Stimulated activated CD4-positive, alpha-beta T cell treated with anti-CD3 and anti-CD28 coated beads, TNF-alpha, amount 100 ng/mL, for 48 hours (primary cell): Measurements from ENCODE around the gene NCAPD2.

Experiments
- DNase-seq, 3 donors: peaks; one replicate each; pipeline ENCODE4 v3.0.0-alpha.2; 2020; ENCODE audit warnings: low read depth in 3 of 3

Gene NCAPD2, protein sequence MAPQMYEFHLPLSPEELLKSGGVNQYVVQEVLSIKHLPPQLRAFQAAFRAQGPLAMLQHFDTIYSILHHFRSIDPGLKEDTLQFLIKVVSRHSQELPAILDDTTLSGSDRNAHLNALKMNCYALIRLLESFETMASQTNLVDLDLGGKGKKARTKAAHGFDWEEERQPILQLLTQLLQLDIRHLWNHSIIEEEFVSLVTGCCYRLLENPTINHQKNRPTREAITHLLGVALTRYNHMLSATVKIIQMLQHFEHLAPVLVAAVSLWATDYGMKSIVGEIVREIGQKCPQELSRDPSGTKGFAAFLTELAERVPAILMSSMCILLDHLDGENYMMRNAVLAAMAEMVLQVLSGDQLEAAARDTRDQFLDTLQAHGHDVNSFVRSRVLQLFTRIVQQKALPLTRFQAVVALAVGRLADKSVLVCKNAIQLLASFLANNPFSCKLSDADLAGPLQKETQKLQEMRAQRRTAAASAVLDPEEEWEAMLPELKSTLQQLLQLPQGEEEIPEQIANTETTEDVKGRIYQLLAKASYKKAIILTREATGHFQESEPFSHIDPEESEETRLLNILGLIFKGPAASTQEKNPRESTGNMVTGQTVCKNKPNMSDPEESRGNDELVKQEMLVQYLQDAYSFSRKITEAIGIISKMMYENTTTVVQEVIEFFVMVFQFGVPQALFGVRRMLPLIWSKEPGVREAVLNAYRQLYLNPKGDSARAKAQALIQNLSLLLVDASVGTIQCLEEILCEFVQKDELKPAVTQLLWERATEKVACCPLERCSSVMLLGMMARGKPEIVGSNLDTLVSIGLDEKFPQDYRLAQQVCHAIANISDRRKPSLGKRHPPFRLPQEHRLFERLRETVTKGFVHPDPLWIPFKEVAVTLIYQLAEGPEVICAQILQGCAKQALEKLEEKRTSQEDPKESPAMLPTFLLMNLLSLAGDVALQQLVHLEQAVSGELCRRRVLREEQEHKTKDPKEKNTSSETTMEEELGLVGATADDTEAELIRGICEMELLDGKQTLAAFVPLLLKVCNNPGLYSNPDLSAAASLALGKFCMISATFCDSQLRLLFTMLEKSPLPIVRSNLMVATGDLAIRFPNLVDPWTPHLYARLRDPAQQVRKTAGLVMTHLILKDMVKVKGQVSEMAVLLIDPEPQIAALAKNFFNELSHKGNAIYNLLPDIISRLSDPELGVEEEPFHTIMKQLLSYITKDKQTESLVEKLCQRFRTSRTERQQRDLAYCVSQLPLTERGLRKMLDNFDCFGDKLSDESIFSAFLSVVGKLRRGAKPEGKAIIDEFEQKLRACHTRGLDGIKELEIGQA (N-terminal part only)

DNA sequence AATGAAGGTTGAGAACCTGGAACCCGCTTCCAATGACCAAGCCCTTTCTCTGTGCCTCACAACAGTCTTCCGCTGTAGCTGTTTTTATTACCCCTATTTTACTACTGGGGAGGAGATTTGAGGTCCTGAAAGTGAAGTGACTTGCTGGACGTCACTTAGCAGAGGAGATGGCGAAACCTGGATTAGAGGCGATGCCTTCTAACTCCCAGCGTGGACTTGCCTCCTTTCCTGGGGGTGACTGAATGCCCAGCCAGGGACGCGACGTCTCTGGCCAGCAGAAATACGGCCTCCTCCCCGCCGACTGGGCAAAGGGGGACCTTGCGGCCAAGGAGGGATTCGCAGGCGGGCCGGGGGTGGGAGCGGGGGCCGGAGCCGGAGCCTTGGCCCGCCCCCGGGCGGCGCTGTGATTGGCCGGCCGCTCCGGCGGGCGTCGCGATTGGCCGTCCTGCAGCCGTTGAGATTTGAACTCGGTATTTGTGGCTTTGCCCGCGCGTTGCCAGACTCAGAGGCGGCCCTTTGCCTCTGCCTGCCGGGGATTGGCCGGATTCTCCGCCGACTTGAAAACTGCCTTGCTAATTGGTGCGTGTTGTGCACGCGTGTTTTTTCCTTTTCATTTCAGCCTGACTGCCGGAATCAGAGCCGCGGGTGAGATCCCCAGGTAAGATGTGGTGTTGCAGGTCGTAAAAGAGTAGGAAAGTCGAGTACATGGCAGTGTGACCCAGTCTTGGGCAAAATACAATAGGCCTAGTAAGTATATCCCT, at the start of gene NCAPD2:
Gene NCAPD2 (plus strand): TSS at position 606 of the 761 bp plus-strand sequence. CDS start 997 bp downstream, outside the sequence.
- peak; percentile 87 to 95 (median 95) for DNase-seq

DNA sequence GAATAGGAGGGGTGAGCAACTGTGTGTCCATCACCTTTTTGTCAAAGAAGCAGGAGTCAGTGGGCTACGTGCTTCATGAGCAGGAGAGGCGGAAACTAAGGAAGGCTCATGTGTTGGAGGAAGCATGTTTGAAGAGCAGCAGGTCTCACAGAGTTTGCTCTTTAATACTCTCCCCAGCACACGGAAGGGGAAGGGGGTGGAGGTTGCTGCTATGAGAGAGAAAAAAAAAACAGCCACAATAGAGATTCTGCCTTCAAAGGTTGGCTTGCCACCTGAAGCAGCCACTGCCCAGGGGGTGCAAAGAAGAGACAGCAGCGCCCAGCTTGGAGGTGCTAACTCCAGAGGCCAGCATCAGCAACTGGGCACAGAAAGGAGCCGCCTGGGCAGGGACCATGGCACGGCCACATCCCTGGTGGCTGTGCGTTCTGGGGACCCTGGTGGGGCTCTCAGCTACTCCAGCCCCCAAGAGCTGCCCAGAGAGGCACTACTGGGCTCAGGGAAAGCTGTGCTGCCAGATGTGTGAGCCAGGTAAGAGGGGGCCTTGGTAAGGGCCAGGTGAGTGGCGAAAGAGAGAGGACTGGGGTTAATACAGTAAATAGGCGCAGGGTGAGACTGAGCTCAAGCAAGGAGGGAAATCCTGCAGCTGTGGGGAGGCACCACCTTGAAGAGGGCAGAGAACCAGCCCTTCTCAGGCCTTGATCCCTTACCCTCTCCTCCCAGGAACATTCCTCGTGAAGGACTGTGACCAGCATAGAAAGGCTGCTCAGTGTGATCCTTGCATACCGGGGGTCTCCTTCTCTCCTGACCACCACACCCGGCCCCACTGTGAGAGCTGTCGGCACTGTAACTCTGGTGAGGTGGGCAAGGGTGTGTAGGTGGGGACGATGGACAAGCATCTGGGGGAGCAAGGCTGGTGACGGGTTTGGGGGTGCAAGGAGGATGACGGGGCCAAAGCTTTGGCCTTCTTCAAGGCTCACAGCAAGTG, 48.9 kb upstream of the NCAPD2 start, which contains the start of gene CD27:
Gene CD27 (plus strand): TSS at position 252 of the 985 bp plus-strand sequence. CDS start 141 bp downstream, at position 393.
- DNase-seq = no peak

DNA sequence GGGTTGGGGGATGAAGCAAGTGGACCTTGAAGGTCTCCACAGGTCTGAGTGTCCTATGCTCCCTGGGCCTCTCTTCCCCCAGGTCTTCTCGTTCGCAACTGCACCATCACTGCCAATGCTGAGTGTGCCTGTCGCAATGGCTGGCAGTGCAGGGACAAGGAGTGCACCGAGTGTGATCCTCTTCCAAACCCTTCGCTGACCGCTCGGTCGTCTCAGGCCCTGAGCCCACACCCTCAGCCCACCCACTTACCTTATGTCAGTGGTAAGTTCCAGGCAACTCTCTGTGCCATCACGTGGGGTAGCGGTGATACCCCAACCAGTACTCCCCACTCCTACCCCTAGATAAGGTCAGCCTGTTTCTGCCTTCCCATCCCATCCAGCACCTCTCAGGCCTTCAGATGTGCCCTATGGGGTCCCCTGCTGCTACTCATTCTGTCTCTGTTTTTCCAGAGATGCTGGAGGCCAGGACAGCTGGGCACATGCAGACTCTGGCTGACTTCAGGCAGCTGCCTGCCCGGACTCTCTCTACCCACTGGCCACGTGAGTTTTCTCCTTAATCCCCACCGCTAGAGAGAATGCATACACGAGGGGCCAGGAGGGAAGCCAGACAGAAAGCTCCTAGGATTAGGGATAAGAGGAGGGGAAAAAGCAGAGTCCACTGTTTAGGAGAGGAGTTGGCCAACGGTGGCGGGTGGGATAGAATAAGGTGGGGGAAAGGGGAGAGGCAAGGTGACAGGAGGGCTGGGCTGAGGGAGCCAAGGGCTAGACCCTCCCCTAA, 43.6 kb upstream of the NCAPD2 start:
- no peak for DNase-seq

DNA sequence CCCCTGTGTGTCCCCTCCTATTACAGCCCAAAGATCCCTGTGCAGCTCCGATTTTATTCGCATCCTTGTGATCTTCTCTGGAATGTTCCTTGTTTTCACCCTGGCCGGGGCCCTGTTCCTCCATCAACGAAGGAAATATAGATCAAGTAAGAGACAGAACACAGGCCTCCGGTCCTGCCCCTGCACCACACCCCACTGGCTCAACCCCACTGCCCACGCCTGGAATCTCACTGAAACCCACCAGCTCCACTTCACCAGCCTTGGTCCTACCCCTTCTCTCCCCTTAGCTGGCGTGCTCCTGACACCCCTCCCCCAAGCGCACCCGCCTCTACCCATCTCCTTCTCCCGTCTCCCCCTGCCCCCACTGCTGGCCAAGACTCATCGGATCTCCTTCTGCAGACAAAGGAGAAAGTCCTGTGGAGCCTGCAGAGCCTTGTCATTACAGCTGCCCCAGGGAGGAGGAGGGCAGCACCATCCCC, 43.0 kb upstream of the NCAPD2 start:
- no peak for DNase-seq

DNA sequence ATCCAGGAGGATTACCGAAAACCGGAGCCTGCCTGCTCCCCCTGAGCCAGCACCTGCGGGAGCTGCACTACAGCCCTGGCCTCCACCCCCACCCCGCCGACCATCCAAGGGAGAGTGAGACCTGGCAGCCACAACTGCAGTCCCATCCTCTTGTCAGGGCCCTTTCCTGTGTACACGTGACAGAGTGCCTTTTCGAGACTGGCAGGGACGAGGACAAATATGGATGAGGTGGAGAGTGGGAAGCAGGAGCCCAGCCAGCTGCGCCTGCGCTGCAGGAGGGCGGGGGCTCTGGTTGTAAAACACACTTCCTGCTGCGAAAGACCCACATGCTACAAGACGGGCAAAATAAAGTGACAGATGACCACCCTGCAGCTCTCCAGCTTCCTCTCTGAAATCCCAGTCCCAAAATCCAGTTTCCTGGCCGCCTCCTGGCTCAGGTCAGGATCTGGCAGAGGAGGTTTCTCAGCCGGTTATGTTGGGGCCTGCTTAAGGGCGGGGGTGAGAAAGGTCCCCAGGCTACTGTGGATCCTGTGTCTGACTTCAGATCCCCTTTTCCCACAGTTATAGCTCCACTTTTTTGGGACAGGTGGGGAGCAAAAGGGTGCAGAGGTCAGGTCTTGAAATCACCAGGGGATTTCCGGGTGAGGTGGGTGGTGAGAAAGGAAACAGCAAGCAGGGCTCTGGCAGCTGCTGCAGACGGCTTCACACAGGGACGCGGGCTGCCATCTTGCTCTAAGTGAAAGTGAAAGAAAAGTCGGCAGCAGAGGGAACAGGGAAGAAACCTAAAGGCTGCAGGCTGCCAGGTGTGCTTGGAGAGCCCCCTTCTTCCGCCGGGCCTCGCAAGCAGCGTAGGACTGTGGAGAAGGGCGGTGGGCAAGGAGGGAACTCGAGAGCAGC, 42.3 kb upstream of the NCAPD2 start, which contains the start of gene TAPBPL:
Gene TAPBPL (plus strand): TSS at position 695 of the 897 bp plus-strand sequence. CDS start 207 bp downstream, outside the sequence.
- peak; percentile 57 to 73 (median 69) for DNase-seq

DNA sequence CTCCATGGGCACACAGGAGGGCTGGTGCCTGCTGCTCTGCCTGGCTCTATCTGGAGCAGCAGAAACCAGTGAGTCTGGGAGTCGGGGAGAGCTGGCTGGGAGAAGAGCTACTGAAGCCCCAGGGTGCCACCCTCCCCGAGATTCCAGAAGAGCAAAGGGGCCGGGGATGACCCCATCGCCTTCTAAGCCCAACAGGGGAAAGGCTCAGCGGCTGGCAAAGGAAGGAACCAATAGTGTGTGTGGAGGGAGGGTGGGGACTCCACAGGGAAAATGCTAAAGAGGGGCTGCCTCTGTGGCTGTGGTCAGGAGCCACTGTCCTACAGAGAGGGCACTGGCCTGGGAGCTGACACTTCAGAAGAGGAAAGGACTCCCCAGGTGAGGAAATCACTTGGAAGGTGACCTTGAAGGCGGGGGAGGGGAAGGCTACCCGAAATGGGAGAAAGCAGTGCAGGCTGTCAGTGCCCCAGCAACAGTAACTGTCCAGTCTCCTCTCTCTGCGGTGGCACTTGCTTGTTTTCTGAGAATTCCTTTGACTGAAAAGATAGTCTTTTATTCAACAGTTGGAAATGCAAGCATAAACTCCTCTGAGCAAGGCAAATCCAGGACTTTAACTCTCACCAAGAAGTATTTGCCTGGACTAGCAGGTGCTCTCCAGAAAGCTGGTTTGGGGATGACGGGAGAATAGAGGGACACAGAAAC, 41.5 kb upstream of the NCAPD2 start:
- no peak for DNase-seq

DNA sequence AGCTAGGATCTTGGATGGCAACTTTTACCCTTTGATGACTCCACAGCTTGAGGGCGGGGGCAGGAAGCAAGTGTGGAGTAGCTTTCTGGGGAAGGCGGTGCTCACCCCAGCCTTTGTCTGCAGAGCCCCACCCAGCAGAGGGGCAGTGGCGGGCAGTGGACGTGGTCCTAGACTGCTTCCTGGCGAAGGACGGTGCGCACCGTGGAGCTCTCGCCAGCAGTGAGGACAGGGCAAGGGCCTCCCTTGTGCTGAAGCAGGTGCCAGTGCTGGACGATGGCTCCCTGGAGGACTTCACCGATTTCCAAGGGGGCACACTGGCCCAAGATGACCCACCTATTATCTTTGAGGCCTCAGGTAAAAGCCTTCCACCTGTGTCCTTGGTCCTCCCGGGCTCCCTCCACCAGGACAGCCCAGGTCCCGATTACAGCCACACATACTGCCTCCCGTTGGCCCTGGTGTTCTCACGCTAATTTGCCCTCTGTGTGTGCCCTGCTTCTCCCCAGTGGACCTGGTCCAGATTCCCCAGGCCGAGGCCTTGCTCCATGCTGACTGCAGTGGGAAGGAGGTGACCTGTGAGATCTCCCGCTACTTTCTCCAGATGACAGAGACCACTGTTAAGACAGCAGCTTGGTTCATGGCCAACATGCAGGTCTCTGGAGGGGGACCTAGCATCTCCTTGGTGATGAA, 40.8 kb upstream of the NCAPD2 start:
- DNase-seq = no peak

DNA sequence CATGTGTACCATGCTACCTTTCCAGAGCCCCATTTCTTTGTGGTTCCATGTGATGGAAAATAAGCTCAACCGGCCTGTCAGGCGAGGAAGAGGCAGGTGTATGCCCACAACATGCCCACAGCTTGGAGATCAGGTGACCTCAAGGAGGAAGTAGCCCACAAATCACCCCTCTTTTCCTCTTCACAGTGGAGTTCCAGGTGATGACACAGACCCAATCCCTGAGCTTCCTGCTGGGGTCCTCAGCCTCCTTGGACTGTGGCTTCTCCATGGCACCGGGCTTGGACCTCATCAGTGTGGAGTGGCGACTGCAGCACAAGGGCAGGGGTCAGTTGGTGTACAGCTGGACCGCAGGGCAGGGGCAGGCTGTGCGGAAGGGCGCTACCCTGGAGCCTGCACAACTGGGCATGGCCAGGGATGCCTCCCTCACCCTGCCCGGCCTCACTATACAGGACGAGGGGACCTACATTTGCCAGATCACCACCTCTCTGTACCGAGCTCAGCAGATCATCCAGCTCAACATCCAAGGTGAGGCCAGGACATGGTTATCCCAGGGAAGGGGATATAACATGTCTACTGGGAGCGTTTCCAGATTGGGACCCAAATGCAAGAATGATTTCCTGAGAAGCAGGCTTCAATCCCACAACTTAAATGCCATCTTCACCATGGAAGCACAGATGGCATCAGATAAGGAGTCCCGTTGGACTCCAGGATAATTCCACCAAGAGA, 36.5 kb upstream of the NCAPD2 start:
- no peak for DNase-seq

DNA sequence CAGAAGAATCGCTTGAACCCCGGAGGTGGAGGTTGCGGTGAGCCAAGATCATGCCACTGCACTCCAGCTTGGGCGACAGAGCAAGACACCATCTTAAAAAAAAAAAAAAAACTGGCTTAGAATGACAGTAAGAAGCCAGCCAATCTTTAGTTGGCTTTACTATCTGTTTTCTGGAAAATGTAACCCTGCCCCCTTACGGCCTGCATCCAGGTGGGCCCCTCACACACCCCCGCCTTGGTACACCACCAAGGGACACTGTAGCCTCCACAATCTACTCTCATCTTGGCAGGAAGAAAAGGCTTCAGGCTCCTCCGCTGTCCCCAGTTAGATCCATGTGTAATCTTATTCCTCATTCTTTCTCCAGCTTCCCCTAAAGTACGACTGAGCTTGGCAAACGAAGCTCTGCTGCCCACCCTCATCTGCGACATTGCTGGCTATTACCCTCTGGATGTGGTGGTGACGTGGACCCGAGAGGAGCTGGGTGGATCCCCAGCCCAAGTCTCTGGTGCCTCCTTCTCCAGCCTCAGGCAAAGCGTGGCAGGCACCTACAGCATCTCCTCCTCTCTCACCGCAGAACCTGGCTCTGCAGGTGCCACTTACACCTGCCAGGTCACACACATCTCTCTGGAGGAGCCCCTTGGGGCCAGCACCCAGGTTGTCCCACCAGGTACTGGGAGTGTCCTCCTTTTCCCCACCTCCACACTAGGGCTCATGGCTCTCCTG, 35.5 kb upstream of the NCAPD2 start:
- DNase-seq = no peak

DNA sequence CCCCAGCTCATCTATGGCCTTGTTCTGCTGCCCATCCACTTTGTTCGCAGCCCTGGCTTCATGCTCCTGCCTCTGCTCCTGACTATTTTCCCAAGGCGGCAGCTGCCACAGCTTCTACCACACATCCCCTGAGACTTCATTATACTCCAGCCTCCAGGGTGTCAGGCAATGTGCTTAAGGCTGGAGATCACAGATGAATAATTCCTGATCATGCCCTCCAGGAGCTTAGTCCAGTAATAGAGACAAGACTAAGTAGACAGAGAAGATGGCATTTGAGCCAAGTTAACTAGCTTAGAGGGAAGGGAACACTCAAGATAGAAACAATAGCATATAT, 34.9 kb upstream of the NCAPD2 start:
- no peak for DNase-seq

DNA sequence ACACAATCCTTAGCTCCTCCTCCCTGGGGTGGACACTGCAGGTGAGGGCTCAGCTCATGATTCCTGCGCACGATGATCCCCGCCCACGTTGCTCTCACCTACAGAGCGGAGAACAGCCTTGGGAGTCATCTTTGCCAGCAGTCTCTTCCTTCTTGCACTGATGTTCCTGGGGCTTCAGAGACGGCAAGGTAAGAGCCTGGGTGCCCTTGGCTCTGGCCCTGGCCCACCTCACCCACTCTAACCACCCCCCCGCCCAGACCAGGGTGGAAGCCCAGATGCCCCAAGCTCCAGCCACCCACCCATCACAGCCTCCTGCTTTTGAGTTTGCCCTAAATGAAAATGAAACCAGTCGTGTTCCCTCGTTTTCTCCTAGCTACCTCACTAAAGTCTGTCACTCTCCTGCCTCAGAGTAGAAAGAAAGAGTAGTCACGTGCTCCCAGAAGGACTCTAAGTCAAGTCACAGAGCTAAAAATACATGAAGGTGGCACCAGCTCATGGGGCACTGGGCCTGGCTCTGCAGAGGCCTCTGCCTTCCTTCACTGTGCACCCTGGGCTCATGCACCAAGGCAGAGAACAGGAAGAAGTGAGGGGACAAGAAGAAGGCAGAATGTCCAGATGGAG, 33.0 kb upstream of the NCAPD2 start:
- no peak for DNase-seq

DNA sequence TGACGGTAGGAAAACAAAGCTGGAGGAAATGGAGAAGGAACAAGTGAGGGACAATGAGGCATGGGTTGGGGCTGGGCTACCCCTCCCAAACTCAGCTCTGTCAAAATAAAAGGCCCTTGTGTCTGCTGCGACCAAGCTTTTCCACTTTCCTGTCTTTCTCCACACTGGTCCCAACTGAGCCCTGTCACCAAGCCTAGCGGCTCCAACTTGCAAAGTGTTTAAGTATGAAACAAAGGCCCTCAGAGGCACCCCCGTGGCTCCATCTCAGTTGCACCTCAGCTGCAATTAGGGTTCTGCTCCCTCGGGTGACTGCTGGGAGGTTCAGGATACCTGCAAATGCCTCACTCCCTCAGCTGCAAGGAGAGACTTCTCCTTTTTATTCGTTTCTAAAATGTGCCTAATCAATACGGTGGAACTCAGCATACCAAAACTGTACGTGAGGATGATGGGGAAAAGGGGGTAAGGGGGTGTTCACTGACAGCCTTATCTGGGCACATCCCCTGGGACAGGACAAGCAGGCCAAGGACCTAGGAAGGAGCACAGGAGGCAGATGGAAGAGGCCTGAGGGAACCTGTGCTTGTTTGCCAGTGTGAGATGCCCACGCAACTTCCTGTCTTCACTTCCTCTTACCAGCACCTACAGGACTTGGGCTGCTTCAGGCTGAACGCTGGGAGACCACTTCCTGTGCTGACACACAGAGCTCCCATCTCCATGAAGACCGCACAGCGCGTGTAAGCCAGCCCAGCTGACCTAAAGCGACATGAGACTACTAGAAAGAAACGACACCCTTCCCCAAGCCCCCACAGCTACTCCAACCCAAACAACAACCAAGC, 32.3 kb upstream of the NCAPD2 start:
- peak; percentile 67 to 82 (median 75) for DNase-seq

DNA sequence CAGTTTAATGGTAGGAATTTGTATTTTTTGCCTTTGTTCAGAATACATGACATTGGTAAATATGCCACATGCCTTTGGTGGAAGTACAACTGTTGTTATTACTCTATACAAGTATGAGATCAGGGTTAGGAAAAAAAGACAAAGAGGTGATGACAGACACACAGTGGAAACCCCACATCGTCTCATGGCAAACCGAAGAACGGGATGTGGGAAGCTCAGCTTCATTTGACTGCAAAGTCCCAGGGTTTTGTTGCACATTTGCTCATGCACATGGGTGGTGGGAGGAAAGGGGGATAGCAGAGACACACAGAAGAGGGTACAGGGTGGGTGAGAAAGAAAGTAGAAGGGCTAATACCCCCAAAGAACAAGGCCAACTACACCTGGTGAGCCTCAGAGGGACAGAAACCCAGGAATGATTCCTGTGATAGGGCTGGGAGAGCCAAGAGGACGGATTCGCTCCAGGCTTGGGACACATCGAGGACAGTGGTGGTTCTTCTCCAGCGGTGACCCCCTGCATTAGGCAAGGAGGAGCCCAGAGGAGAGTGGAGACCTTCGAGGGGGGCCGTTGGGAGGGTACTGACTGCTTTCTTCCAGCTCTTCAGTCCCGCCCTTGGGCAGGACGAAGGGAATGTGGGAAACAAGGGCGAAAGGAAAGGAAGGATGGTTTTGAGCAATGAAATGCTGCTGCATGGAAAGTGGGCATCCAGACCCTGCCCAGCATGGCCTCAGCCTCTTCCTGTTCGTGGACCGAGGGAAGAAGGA, 31.5 kb upstream of the NCAPD2 start:
- DNase-seq = no peak
